Measurements from ENCODE around the gene ST8SIA1.

DNA sequence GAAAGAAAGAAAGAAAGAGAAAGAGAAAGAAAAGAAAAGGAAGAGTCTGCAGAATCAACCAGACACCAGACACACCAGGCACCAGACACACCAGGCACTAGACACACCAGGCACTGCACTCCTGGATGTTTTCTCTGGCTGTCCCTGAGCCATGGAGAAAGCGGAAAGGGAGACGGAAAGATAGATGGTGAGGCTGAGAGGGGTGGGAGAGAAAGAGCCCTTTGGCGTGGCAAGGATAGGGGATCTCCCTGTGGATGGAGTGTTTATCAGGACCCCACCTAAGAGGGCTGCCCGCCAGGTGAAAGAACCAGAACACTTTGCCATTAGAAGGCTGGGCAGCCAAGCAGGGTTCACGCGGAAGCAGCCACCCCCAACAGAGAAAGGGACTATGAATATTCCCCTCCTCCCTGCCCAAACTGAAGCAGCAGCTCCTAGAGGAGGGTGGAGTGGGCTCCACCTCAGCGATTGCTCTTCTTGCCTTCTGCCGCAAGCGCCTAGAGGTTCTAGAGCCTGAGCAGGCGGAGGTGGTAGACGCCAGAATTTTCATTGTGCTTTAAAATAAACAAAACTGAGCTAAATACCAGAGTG, 13.4 kb downstream of the ST8SIA1 start:
- no peak for TF ChIP-seq GATA1 (IDR thresholded peaks at IDR 0.05; ENCODE audit: low read depth, low read length)
- TF ChIP-seq POLR2A (IDR thresholded peaks at IDR 0.05; ENCODE audit: low read length) = no peak

All from erythroblast (primary cell).